ENCODE measurements around the gene ANKS1B.

DNA sequence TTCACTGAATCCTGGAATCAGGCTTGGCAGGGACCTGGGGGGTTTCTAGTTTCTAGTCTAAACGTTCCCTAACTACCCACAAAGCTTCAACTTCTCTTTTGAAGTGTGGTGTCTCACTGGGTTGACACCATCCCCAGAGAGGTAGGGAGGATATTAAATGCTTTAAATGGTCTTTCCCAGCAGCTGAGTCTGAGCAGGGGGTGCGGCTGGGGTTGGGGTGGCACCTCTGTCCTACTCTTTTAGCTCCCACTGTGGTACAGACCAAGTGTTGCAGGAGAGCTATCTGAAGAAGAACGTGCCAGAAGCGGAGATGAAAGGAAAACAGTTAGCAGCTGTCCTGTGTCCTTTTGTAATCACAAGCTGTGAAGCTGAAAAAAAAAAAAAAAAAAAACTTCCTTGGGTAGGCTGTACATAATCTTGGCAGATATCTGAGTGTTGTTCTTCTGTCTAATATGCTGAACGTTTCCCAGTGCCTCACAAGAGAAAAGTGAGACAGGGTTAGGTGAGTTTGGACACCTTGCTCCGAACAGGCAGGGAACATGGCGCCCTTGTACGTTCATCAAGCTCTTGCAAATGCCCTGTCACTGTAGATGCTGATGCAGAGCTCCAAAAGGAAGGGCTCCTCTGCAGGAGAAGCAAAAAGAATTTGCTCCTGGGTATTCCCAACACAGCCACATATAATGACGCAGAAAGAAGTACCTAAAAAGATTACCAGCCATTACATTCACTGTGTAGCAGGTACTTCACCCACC, 892.5 kb downstream of the ANKS1B start:
- TF ChIP-seq, protein P1, sequence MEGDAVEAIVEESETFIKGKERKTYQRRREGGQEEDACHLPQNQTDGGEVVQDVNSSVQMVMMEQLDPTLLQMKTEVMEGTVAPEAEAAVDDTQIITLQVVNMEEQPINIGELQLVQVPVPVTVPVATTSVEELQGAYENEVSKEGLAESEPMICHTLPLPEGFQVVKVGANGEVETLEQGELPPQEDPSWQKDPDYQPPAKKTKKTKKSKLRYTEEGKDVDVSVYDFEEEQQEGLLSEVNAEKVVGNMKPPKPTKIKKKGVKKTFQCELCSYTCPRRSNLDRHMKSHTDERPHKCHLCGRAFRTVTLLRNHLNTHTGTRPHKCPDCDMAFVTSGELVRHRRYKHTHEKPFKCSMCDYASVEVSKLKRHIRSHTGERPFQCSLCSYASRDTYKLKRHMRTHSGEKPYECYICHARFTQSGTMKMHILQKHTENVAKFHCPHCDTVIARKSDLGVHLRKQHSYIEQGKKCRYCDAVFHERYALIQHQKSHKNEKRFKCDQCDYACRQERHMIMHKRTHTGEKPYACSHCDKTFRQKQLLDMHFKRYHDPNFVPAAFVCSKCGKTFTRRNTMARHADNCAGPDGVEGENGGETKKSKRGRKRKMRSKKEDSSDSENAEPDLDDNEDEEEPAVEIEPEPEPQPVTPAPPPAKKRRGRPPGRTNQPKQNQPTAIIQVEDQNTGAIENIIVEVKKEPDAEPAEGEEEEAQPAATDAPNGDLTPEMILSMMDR (IDR thresholded peaks at IDR 0.05): no peak
- TF ChIP-seq POLR2A (IDR thresholded peaks at IDR 0.05): no peak
